Suprapubic skin (tissue), 3 donors: ENCODE measurements around the gene PCYT1A.

Experiments used
- CTCF ChIP-seq, 2 donors: fragments of 200-600 bp in 1 of 2; fragments of 450-650 bp in 1 of 2; sonication (generic) in 1 of 2; IDR thresholded peaks; one replicate each; pipeline ENCODE4 v1.5.1; 2016 to 2019; ENCODE audit warnings: antibody characterized with exemption in 2 of 2, mild to moderate bottlenecking in 1 of 2, moderate library complexity in 1 of 2
- EP300 ChIP-seq: sonication (generic); formaldehyde crosslinking; IDR thresholded peaks from one replicate; pipeline ENCODE4 v1.6.1; 2017; ENCODE audit warnings: antibody characterized with exemption

- no peak for TF ChIP-seq EP300
- no peak for TF ChIP-seq CTCF (IDR thresholded peaks at IDR 0.05)
Observed at GRCh38 chr3:196198081-196198675, 89.3 kb downstream of the PCYT1A start.
